Caki2 (cell line): ENCODE measurements around the gene WNT3A. TPM values are rescaled to one million over a fixed set of nuclear protein-coding genes. Genes with fewer than 3 reads are reported as not detected.
A peak's percentile ranks its signal among the peaks of the same experiment; 100 is the strongest.

Source experiments
- DNase-seq: peaks from one replicate; pipeline ENCODE4 v3.0.0-alpha.2; 2015; ENCODE audit warnings: low read depth
- in situ Hi-C: cut with HindIII; loops from 2 replicates; pipeline ENCODE4 v1.10.0; 2016; ENCODE audit warnings: low sequenced_read_pairs, low pct_unique_long_range_greater_than_20kb, mixed read lengths
- total RNA-seq: library from RNA; depleted of rRNA; stranded (reverse); fragments of >200 nt; shearing (Covaris generic); gene quantifications from 2 replicates; pipeline ENCODE4 v1.2.3, GENCODE V29; 2014; ENCODE audit warnings: low replicate concordance

Gene WNT3A
- total RNA-seq, 1 experiment from 2014 or later = not detected

- in situ Hi-C loops = no loop called here
These were observed 66.5 kb downstream of the WNT3A start for GRCh38 chr1:228073061-228073856.

GRCh38 chr1:228073857-228074545 lies 67.2 kb downstream of the WNT3A start:
- no peak for DNase-seq

More at GRCh38 chr1:228073061-228073856, 66.5 kb downstream of the WNT3A start:
- no peak for DNase-seq

GRCh38 chr1:228074954-228075730 lies 68.3 kb downstream of the WNT3A start:
- no peak for DNase-seq
- in situ Hi-C loops = no loop called here

More at GRCh38 chr1:228073857-228074545, 67.2 kb downstream of the WNT3A start:
- in situ Hi-C loops = no loop called here

GRCh38 chr1:228075801-228076271 lies 69.0 kb downstream of the WNT3A start:
- in situ Hi-C loops = no loop called here
- no peak for DNase-seq

GRCh38 chr1:228076796-228077430 lies 70.1 kb downstream of the WNT3A start:
- DNase-seq = no peak
- in situ Hi-C loops = no loop called here

- in situ Hi-C loops = no loop called here
- no peak for DNase-seq
These were observed 71.0 kb downstream of the WNT3A start for GRCh38 chr1:228077565-228078330.

- in situ Hi-C loops = no loop called here
- DNase-seq = no peak
These were observed 72.2 kb downstream of the WNT3A start for GRCh38 chr1:228079013-228079412.

- in situ Hi-C loops = no loop called here
- DNase-seq = no peak
These were observed 72.9 kb downstream of the WNT3A start for GRCh38 chr1:228079601-228080263.

- DNase-seq = no peak
- in situ Hi-C loops = no loop called here
These were observed 74.3 kb downstream of the WNT3A start for GRCh38 chr1:228081144-228081543.

GRCh38 chr1:228081578-228082213 lies 74.9 kb downstream of the WNT3A start:
- in situ Hi-C loops = no loop called here
- no peak for DNase-seq

GRCh38 chr1:228082214-228082917 lies 75.6 kb downstream of the WNT3A start, which contains the start of gene ARF1:
ARF1 (plus strand) TSS chr1:228082708; CDS start chr1:228097115, 14,407 bp downstream.
- in situ Hi-C loops = no loop called here

GRCh38 chr1:228082918-228083870 lies 76.4 kb downstream of the WNT3A start:
- DNase-seq = peak; percentile 41
- in situ Hi-C loops = no loop called here

More at GRCh38 chr1:228082214-228082917, 75.6 kb downstream of the WNT3A start, which contains the start of gene ARF1:
- DNase-seq = peak; percentile 91

GRCh38 chr1:228083871-228084278 lies 77.1 kb downstream of the WNT3A start:
- in situ Hi-C loops = no loop called here
- DNase-seq = no peak

- DNase-seq = no peak
- in situ Hi-C loops = no loop called here
These were observed 77.5 kb downstream of the WNT3A start for GRCh38 chr1:228084325-228084724.

GRCh38 chr1:228084797-228085196 lies 78.0 kb downstream of the WNT3A start:
- in situ Hi-C loops = no loop called here

More at GRCh38 chr1:228084797-228085196, 78.0 kb downstream of the WNT3A start:
- no peak for DNase-seq
